Caco-2 (cell line): ENCODE results near the gene PTPRN2. TPM values are rescaled to one million over a fixed set of nuclear protein-coding genes. Genes with fewer than 3 reads are reported as not detected.

ENCODE experiments used
- BruUV-seq: library from RNA; stranded (reverse); fragments of 400-500 nt; replicated peaks from 2 replicates; lab custom pipeline; 2021; lab: Mats Ljungman, UMichigan
- CTCF ChIA-PET: fragments of 300-600 bp; sonication (Branson Sonifier 250); formaldehyde crosslinking; loops from one replicate; lab custom pipeline; 2022; ENCODE audit warnings: antibody characterized with exemption; lab: Charles Lee
- POLR2A ChIA-PET: fragments of 300-600 bp; sonication (Branson Sonifier 250); formaldehyde crosslinking; loops from one replicate; lab custom pipeline; 2022; ENCODE audit warnings: antibody characterized with exemption; lab: Charles Lee
- DNase-seq, 2 experiments: peaks; one replicate each; pipeline versions ENCODE4 v3.0.0 to v3.0.0-alpha.2; 2020 to 2022
- H3K27me3 ChIP-seq: replicated peaks from 2 replicates; pipeline ENCODE4 v1.6.0; 2011; ENCODE audit warnings: low read length; ENCODE audit not compliant: control insufficient read depth, insufficient read depth
- H3K36me3 ChIP-seq: 2 replicates; pipeline ENCODE4 v1.5.1; 2011; ENCODE audit warnings: low read length; ENCODE audit not compliant: control insufficient read depth, insufficient read depth
- H3K4me1 ChIP-seq: fragments of 250-450 bp; sonication (Bioruptor Pico); 2 replicates; pipeline ENCODE4 v1.5.1; 2020; ENCODE audit warnings: mild to moderate bottlenecking
- H3K4me3 ChIP-seq: 2 replicates; pipeline ENCODE4 v1.5.1; 2011; ENCODE audit warnings: low read depth, mild to moderate bottlenecking, control low read depth, low read length
- H3K9me3 ChIP-seq: fragments of 250-450 bp; sonication (Bioruptor Pico); 2 replicates; pipeline ENCODE4 v1.5.1; 2020; ENCODE audit warnings: mild to moderate bottlenecking, moderate library complexity
- H3K27ac Mint-ChIP-seq: one replicate; pipeline ENCODE4 v1.8.0; 2022; ENCODE audit warnings: mixed read lengths; ENCODE audit not compliant: unreplicated experiment
- H3K27me3 Mint-ChIP-seq: one replicate; pipeline ENCODE4 v1.8.0; 2022; ENCODE audit warnings: mixed read lengths; ENCODE audit not compliant: insufficient read depth, unreplicated experiment
- H3K36me3 Mint-ChIP-seq: one replicate; pipeline ENCODE4 v1.8.0; 2022; ENCODE audit warnings: mild to moderate bottlenecking, mixed read lengths; ENCODE audit not compliant: insufficient read depth, unreplicated experiment
- H3K4me1 Mint-ChIP-seq: one replicate; pipeline ENCODE4 v1.8.0; 2022; ENCODE audit warnings: low read depth, mixed read lengths; ENCODE audit not compliant: unreplicated experiment
- H3K4me3 Mint-ChIP-seq: one replicate; pipeline ENCODE4 v1.8.0; 2022; ENCODE audit warnings: mild to moderate bottlenecking, moderate library complexity, mixed read lengths; ENCODE audit not compliant: unreplicated experiment
- H3K9me3 Mint-ChIP-seq: one replicate; pipeline ENCODE4 v1.8.0; 2022; ENCODE audit warnings: mixed read lengths; ENCODE audit not compliant: unreplicated experiment
- intact Hi-C: fragments of 100-400 bp; cut with micrococcal nuclease; formaldehyde crosslinking; loops from one replicate; pipeline ENCODE4 v1.10.0; 2022; ENCODE audit not compliant: unreplicated experiment
- total RNA-seq: library from RNA; stranded (reverse); gene quantifications from 2 replicates; pipeline ENCODE4 v1.2.3, GENCODE V29; 2022
- TF ChIP-seq, protein P1 (sequence below), 2 experiments: fragments of 200-600 bp in 1 of 2; IDR thresholded peaks; 1 replicate in 1 of 2; 2 replicates in 1 of 2; pipeline versions ENCODE4 v1.5.1 to v1.8.0; 2011 to 2022; ENCODE audit warnings: antibody characterized with exemption in 1 of 2, control low read depth in 1 of 2, inconsistent platforms in 1 of 2, low read depth in 1 of 2, low read length in 1 of 2, mild to moderate bottlenecking in 1 of 2, moderate library complexity in 1 of 2; ENCODE audit not compliant: insufficient read depth in 1 of 2, severe bottlenecking in 1 of 2, unreplicated experiment in 1 of 2

Gene PTPRN2
- total RNA-seq, 1 experiment from 2014 or later = 1.4 TPM

DNA sequence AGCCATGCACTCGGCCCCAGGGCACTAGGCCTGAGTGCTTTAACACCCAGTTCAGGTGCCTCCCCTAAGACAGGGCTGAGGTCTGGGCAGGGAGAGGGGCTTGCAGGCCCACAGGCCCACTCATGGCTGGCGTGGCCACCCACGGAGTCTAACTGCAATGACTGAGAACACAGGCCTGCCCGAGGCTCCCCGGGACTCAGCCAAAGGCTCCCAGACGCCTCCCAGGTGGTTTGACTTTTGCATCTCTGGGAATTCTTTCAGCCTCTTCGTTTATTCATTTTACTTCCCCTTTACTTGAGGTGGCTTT lies 37.3 kb downstream of the PTPRN2 start:
- no peaks in the 10 kb centered on the region for H3K27me3 ChIP-seq
- POLR2A ChIA-PET = no interaction called here
- no peak overlapping the region for H3K4me3 ChIP-seq
- H3K4me1 Mint-ChIP-seq = no peaks in the 10 kb centered on the region
- CTCF ChIA-PET = no interaction called here
- no peaks in the 10 kb centered on the region for H3K36me3 ChIP-seq
- DNase-seq = no peak
- no TSS peak for BruUV-seq
- H3K27ac Mint-ChIP-seq = no peak overlapping the region
- H3K9me3 ChIP-seq = no peaks in the 10 kb centered on the region
- H3K4me3 Mint-ChIP-seq = no peak overlapping the region
- H3K36me3 Mint-ChIP-seq = no peaks in the 10 kb centered on the region
- H3K9me3 Mint-ChIP-seq = no peaks in the 10 kb centered on the region
- no peaks in the 10 kb centered on the region for H3K27me3 Mint-ChIP-seq
- H3K4me1 ChIP-seq = no peaks in the 10 kb centered on the region
- TF ChIP-seq, protein P1, sequence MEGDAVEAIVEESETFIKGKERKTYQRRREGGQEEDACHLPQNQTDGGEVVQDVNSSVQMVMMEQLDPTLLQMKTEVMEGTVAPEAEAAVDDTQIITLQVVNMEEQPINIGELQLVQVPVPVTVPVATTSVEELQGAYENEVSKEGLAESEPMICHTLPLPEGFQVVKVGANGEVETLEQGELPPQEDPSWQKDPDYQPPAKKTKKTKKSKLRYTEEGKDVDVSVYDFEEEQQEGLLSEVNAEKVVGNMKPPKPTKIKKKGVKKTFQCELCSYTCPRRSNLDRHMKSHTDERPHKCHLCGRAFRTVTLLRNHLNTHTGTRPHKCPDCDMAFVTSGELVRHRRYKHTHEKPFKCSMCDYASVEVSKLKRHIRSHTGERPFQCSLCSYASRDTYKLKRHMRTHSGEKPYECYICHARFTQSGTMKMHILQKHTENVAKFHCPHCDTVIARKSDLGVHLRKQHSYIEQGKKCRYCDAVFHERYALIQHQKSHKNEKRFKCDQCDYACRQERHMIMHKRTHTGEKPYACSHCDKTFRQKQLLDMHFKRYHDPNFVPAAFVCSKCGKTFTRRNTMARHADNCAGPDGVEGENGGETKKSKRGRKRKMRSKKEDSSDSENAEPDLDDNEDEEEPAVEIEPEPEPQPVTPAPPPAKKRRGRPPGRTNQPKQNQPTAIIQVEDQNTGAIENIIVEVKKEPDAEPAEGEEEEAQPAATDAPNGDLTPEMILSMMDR (IDR thresholded peaks at IDR 0.05; ENCODE audit: insufficient read depth in 1 of 2, low read depth in 1 of 2, low read length in 1 of 2, severe bottlenecking in 1 of 2, unreplicated experiment in 1 of 2) = no peak
- intact Hi-C loops = no loop called here

DNA sequence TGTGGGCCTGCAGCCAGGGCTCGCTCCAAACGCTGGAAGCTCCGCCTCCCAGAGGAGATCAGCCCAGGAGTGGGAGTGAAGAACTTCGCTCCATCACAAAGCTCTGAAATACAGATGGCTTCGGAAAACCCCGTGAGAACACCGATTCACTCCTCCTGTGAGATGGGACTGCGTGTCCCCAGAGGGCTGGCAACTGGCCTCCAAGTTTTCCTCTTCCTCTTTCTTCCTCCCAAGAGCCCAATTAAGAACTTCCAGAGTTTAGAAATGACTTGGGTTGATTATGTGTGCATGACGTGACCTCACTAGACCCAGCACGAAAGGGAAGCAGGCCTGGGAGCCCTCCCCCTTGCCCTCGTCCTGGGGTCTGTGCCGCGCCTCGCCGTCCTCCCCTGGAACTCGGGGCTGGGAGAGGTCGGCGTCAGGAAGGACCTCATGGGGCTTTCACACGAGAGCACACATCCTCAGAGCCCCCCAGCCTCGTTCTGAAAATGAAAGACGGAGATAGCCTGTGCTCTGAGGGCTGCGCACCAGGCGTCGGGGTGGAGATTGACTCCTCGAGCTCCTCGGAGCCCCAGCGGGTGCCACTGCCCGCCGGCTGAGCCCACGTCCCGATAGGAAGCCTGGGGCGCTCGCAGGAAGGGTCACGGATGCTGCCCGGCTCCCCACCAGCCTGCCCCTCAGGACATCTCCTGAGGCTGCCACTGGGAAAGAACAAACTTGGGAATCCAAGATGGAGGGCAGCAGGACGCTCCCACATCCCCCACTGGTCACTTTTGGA lies 37.8 kb downstream of the PTPRN2 start:
- no peaks in the 10 kb centered on the region for H3K9me3 Mint-ChIP-seq
- H3K36me3 Mint-ChIP-seq = no peaks in the 10 kb centered on the region

DNA sequence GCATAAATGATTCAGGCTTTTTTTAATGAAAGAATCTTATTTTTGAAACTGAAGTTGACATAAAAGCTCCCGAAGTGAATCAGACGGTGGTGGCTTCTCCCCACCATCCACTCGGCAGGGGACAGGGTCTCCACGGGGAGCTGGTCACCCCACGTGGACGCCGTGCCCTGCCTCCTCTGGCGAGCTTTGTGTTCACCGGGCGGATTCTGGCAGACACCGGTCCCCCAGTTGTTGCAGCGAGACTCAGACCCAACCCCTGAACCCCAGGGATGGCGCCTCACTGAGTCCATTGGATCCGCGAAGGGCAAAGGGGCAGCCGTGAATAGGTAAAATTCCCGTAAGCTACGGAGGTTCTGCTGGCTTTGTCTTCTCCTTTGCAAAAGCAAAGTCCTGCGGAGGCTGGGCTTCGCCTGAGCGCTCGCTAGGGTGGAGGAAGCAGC lies 38.4 kb downstream of the PTPRN2 start:
- Histone ChIP-seq H3K4me1 (no peaks in the 10 kb centered on the region), H3K36me3 (no peaks in the 10 kb centered on the region), H3K27me3 (no peaks in the 10 kb centered on the region), H3K9me3 (no peaks in the 10 kb centered on the region), H3K4me3 (no peak overlapping the region)
- no peaks in the 10 kb centered on the region for H3K4me1 Mint-ChIP-seq
- no TSS peak for BruUV-seq
- TF ChIP-seq, protein P1 (IDR thresholded peaks at IDR 0.05; ENCODE audit: insufficient read depth in 1 of 2, low read depth in 1 of 2, low read length in 1 of 2, severe bottlenecking in 1 of 2, unreplicated experiment in 1 of 2) = no peak
- ChIA-PET CTCF (no interaction called here), POLR2A (no interaction called here)
- H3K4me3 Mint-ChIP-seq = no peak overlapping the region
- H3K9me3 Mint-ChIP-seq = no peaks in the 10 kb centered on the region
- DNase-seq = no peak
- no peak overlapping the region for H3K27ac Mint-ChIP-seq
- intact Hi-C loops = no loop called here
- no peaks in the 10 kb centered on the region for H3K27me3 Mint-ChIP-seq
- no peaks in the 10 kb centered on the region for H3K36me3 Mint-ChIP-seq

More for the DNA sequence above, 37.8 kb downstream of the PTPRN2 start:
- ChIA-PET CTCF (no interaction called here), POLR2A (no interaction called here)
- BruUV-seq = no TSS peak
- Histone ChIP-seq H3K36me3 (no peaks in the 10 kb centered on the region), H3K9me3 (no peaks in the 10 kb centered on the region), H3K4me3 (no peak overlapping the region), H3K27me3 (no peaks in the 10 kb centered on the region), H3K4me1 (no peaks in the 10 kb centered on the region)
- Mint-ChIP-seq H3K27me3 (no peaks in the 10 kb centered on the region), H3K4me1 (no peaks in the 10 kb centered on the region), H3K27ac (no peak overlapping the region), H3K4me3 (no peak overlapping the region)
- no peak for DNase-seq
- intact Hi-C loops = no loop called here
- TF ChIP-seq, protein P1 (IDR thresholded peaks at IDR 0.05; ENCODE audit: insufficient read depth in 1 of 2, low read depth in 1 of 2, low read length in 1 of 2, severe bottlenecking in 1 of 2, unreplicated experiment in 1 of 2) = no peak
